ENCODE measurements around the gene ZBTB40.

ZBTB40 gene

GRCh38 chr1:22534951-22535350 is 83.3 kb downstream of the ZBTB40 start:
- DNase-seq = no peak

GRCh38 chr1:22535399-22535798 is 83.7 kb downstream of the ZBTB40 start:
- no peak for DNase-seq

- no peak for DNase-seq
These were observed 84.9 kb downstream of the ZBTB40 start for GRCh38 chr1:22536506-22536905.

GRCh38 chr1:22537441-22538139 is 85.9 kb downstream of the ZBTB40 start:
- no peak for DNase-seq

GRCh38 chr1:22539510-22540118 is 88.0 kb downstream of the ZBTB40 start:
- DNase-seq = no peak

- DNase-seq = no peak
These were observed 88.7 kb downstream of the ZBTB40 start for GRCh38 chr1:22540337-22540736.

GRCh38 chr1:22542886-22543285 is 91.2 kb downstream of the ZBTB40 start:
- no peak for DNase-seq

GRCh38 chr1:22543679-22544078 is 92.0 kb downstream of the ZBTB40 start:
- no peak for DNase-seq

GRCh38 chr1:22544606-22545005 is 93.0 kb downstream of the ZBTB40 start:
- DNase-seq = no peak

- no peak for DNase-seq
These were observed 93.5 kb downstream of the ZBTB40 start for GRCh38 chr1:22545141-22545540.

- DNase-seq = no peak
These were observed 95.7 kb downstream of the ZBTB40 start for GRCh38 chr1:22547186-22547817.

GRCh38 chr1:22547818-22548462 is 96.3 kb downstream of the ZBTB40 start:
- DNase-seq = no peak

- DNase-seq = no peak
These were observed 98.4 kb downstream of the ZBTB40 start for GRCh38 chr1:22550021-22550420.

GRCh38 chr1:22551591-22551990 is 99.9 kb downstream of the ZBTB40 start:
- DNase-seq = no peak

GRCh38 chr1:22552021-22552420 is 100.4 kb downstream of the ZBTB40 start:
- DNase-seq = no peak

- no peak for DNase-seq
These were observed 101.6 kb downstream of the ZBTB40 start for GRCh38 chr1:22553104-22553880.

GRCh38 chr1:22553991-22554522 is 102.4 kb downstream of the ZBTB40 start:
- DNase-seq = no peak

GRCh38 chr1:22555371-22555656 is 103.7 kb downstream of the ZBTB40 start:
- DNase-seq = no peak

GRCh38 chr1:22556391-22557104 is 104.9 kb downstream of the ZBTB40 start:
- no peak for DNase-seq

- no peak for DNase-seq
These were observed 105.8 kb downstream of the ZBTB40 start for GRCh38 chr1:22557341-22557950.

All from KG1 (cell line).